Amygdala (tissue), 56 donors: Measurements from ENCODE around the gene CCSAP.
"Not testable (repeated sequence)": the region's sequence is repeated elsewhere in the genome, so short reads cannot be mapped to it uniquely, and the experiment has no call there.

Experiments used
- DNase-seq, 56 donors: peaks; one replicate each; lab custom pipeline; 2025; lab: John Stamatoyannopoulos, UW

The CCSAP gene

DNA sequence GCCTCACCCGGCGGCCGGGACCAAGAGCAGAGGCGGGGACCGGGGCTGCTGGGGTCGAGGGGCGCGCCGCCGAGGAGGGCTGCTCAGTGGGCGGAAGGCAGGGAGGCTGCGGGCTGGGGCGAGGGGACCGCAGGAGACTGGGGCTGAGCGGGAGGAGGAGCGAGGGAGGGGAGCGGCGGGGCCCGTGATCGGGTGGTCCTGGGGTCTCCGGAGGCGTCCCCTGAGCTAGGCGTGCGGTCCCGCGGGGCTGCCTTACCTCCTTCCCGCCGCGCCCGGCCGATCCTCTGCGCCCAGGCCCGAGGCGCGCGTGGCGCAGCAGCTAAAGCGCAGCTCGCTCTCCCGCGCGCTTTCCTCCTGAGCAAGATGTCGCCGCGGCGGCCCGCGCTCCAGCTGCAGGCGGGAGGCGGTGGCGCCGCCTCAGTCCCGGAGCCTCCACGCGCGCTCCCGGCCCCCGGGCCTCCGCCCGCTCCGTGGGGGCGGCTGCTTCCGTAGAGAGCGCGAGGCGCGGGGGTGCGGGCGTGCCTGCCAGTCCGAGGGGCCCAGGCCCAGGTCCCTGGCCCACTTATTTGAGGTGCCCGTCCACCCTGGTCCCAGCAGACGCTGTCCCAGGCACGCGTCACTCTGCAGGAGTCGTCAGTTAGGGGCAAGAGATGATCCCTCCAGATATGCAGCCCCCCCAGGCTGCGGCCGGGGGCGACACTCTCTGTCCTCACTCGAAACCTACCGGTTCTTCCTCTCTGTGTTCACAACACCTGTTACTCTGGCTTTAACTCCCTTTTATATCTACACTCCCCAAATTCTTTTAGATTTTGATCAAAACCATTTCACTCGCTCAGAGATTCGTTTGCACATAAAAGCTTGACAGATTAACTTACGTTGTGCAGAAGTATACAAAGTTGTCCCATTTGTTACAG, at the start of gene CCSAP:
CCSAP (minus strand) TSS at position 392 of the 914 bp plus-strand sequence. CDS start 582 bp downstream, outside the sequence.
- DNase-seq = peak in 43 of 56 donors; percentile 19 to 83 (median 64)

GRCh38 chr1:229390130-229390529, 47.3 kb upstream of the CCSAP start:
- no peak for DNase-seq

DNA sequence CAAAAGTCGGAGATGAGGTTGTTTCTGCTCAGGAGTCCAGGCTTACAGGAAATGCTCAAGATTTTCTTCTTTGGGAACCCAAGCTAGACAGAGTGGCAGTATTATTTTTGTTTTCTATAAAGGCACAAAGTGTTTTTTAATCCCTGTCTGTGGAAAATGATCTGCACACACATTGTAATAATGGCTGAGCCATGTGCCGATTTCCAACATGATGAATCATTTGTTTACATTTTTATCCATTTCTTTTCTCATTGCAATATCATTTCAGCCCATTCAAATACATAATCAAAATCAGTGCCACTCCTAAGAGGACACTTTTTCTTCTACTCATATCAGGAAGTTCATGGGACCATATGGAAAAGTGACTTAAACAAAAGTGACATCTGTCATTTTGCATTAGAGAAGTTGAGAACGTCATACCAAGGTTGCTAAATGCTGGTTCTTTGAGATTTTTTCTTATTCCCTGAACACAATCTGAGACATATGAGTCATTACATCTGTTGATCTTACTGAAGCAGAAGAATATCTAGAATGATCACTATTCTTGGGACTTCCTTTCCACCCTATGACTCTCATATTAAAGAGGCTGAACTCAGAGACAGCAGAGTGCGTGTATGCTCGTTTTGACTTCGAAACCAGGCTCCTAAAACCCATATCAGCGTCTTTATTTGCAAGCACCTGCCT, 46.2 kb upstream of the CCSAP start:
- DNase-seq = no peak

- DNase-seq = no peak
Observed at GRCh38 chr1:229385853-229386456, 43.1 kb upstream of the CCSAP start.

GRCh38 chr1:229384822-229385221, 42.0 kb upstream of the CCSAP start:
- no peak for DNase-seq

DNA sequence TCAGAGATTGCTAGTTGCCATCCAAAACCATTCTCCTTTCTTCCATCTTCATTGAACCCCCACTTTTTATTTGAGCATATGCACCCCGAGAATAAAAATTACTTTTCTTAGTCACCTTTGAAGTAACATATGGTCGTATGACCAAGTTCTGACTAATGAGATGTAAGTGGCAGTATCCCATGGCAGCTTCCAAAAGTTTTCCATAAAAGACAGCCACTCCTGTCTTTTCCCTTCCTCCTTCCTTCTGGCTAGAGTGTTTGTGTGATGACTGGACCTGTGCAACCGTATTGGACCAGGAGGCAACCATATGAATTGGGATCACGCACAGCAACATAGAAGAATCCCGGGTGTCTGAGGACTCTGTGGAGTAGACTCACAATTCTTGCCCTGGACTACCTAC, 41.1 kb upstream of the CCSAP start:
- no peak for DNase-seq

GRCh38 chr1:229383188-229383587, 40.3 kb upstream of the CCSAP start:
- no peak for DNase-seq

GRCh38 chr1:229381234-229381633, 38.4 kb upstream of the CCSAP start:
- DNase-seq = no peak

GRCh38 chr1:229380536-229381160, 37.8 kb upstream of the CCSAP start:
- no peak for DNase-seq

DNA sequence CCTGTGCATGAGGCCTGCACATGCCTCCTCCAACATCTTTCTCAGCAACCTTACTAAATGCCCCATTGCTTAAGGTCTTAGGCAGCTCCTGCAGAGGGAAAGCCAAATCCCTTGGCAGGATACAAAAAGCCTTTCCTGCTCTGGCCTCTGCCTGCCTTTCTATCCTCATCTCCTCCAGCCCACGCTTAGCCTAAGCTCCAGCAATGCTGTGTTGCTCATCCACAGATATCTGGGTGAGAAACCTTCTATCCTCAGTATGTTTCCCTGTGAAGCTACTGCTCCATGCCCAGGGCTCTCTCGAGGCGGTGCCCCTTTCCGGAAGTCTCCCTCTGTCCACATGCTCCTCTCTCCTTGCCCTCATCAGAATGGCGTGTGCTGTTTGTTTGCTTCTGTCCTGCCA, 37.0 kb upstream of the CCSAP start:
- no peak for DNase-seq

GRCh38 chr1:229378586-229379367, 35.9 kb upstream of the CCSAP start:
- no peak for DNase-seq

- not testable (repeated sequence) for DNase-seq
Observed at GRCh38 chr1:229378035-229378434, 35.2 kb upstream of the CCSAP start.

DNA sequence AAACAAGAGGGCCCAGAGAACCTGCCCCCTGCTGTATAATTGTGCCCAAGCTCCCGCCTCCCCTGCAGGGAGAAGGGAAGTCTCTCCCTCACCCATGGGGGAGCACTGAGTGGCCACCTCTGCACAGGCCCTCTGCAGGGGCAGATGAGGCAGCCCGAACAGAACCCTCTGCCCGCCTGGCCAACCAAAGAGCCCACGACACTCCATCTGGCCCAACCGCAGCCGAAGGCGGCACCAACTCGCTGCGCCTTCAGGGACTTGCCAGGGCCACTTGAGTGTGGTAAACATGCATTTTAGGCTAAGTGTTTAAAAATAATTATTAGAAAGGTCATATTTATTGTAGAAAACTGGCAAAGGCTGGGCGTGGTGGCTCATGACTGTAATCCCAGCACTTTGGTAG, 34.6 kb upstream of the CCSAP start:
- DNase-seq = no peak

GRCh38 chr1:229376521-229376920, 33.7 kb upstream of the CCSAP start:
- no peak for DNase-seq

DNA sequence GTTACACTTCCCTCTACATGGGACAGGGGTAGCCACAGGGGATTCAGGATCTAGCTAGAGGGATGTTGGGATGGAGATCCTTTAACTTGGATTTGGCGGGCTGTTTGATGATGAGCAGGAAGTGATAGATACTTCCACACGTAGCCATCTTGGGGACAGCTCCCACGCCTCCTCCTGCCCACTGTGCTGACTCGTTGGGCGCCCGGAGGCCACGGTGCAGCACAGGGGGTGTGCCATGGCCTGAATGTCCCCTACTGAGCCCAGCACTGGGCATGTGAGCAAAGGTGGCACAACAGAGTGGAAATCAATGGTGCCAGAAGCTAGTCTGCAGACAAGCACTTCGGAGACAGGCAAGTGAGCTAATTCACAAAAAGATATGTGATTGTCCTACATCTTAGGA, 31.6 kb upstream of the CCSAP start:
- no peak for DNase-seq

GRCh38 chr1:229373395-229373794, 30.5 kb upstream of the CCSAP start:
- DNase-seq = no peak

- no peak for DNase-seq
Observed at GRCh38 chr1:229372251-229372650, 29.4 kb upstream of the CCSAP start.

DNA sequence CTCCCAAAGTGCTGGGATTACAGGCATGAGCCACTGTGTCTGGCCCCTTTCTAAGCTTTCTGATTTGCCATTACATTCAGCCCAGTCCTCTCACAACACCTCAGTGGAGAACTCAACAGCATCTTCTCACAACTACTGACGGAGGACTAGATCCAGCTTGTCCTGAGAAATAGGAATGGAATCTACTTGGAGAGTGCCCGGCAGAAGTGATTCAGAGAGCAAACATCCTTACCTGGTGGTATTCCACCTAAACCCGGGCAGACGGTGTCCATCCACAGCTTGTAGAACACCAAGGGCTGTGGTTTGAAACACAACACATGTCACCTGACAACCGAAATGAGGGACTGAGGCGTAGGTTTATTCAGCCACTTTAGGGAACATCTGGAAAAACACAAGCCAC, 28.8 kb upstream of the CCSAP start:
- no peak for DNase-seq

GRCh38 chr1:229370601-229371021, 27.8 kb upstream of the CCSAP start:
- DNase-seq = peak in 5 of 56 donors; percentile 4 to 13 (median 9)

- DNase-seq = no peak
Observed at GRCh38 chr1:229368347-229368746, 25.5 kb upstream of the CCSAP start.
